Fibroblast of villous mesenchyme (primary cell): ENCODE data around the gene MAP3K2. TPM values are rescaled to one million over a fixed set of nuclear protein-coding genes. Genes with fewer than 3 reads are reported as not detected.

ENCODE experiments used
- DNase-seq: peaks from one replicate; pipeline ENCODE4 v3.0.0-alpha.2; 2010; ENCODE audit warnings: low read depth
- H3K4me3 ChIP-seq: 2 replicates; pipeline ENCODE4 v1.5.1; 2011; ENCODE audit warnings: low read depth, mild to moderate bottlenecking, low read length
- total RNA-seq: library from RNA; depleted of rRNA; stranded (reverse); fragments of >200 nt; gene quantifications from 2 replicates; pipeline ENCODE4 v1.2.3, GENCODE V29; 2012
- TF ChIP-seq, protein P1 (sequence below): IDR thresholded peaks from 2 replicates; pipeline ENCODE4 v1.5.1; 2012; ENCODE audit warnings: low read depth, mild to moderate bottlenecking, low read length; ENCODE audit not compliant: insufficient read depth

The MAP3K2 gene
- total RNA-seq, 1 donor: 38.4 TPM

DNA sequence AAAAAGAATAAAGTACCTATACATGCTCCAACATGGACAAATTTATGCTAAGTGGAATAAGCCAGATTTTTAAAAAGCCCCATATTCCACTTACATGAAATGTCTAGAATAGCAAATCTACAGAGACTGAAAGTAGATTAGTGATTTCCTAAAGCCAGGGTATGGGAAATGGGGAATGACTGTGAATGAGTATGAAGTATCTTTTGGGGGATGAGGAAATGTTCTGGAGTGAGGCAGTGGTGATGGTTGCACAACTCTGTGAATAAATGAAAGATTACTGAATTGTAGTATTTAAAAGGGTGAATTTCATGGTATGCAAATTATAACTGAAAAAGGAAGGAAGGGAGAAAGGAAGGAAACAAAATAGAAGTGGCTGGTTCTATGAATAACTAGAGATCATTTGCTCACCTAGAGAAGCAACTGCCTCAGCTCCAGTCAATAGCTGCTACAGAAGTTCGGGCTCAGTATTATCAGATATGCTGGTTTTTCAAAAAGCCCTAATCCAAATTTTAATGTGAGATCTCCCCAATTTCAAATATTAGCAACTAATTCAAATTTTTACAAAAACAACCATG is 39.3 kb downstream of the MAP3K2 start:
- TF ChIP-seq, protein P1, sequence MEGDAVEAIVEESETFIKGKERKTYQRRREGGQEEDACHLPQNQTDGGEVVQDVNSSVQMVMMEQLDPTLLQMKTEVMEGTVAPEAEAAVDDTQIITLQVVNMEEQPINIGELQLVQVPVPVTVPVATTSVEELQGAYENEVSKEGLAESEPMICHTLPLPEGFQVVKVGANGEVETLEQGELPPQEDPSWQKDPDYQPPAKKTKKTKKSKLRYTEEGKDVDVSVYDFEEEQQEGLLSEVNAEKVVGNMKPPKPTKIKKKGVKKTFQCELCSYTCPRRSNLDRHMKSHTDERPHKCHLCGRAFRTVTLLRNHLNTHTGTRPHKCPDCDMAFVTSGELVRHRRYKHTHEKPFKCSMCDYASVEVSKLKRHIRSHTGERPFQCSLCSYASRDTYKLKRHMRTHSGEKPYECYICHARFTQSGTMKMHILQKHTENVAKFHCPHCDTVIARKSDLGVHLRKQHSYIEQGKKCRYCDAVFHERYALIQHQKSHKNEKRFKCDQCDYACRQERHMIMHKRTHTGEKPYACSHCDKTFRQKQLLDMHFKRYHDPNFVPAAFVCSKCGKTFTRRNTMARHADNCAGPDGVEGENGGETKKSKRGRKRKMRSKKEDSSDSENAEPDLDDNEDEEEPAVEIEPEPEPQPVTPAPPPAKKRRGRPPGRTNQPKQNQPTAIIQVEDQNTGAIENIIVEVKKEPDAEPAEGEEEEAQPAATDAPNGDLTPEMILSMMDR: no peak
- no peak overlapping the region for H3K4me3 ChIP-seq
- peak; percentile 45 for DNase-seq

DNA sequence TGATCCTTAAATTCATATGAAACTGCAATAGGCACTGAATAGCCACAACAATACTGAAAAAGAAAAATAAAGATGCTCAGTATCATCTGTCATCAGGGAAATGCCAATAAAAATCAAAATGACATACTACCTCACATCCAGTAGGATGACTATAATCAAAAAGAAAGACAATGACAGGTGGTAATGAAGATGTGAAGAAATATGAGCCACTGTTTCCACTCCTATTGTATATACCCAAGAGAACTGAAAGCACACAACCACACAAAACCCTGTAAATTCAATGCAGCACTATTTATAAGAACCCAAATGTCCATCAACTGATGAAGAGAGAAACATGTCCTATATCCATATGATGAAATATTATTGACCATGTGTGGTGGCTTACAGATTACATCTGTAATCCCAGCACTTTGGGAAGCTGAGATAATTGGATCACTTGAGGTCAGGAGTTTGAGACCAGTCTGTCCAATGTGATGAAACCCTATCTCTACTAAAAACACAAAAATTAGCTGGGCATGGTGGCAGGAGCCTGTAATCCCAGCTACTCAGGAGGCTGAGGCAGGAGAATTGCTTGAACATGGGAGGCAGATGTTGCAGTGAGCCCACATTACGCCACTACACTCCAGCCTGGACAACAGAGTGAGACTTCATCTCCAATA is 39.9 kb downstream of the MAP3K2 start:
- TF ChIP-seq, protein P1: no peak
- DNase-seq: peak; percentile 8
- H3K4me3 ChIP-seq: no peak overlapping the region

DNA sequence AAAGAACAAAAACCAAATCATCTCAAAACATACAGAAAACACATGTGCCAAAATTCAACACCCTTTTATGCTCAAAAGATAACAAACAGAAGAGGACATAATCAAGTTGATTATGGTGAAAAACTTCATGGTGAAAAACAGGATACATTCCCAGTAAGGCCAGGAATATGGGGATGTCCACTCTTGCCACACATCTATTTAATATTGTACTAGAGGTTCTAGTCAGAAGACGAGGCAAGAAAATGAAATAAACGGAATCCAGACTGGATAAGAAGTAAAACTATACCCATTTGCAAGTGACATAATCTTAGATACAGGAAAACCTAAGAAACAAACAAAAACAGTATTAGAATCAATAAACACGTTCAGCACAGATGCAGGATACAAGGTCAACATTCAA is 40.8 kb downstream of the MAP3K2 start:
- TF ChIP-seq, protein P1: no peak
- DNase-seq: no peak
- no peak overlapping the region for H3K4me3 ChIP-seq

DNA sequence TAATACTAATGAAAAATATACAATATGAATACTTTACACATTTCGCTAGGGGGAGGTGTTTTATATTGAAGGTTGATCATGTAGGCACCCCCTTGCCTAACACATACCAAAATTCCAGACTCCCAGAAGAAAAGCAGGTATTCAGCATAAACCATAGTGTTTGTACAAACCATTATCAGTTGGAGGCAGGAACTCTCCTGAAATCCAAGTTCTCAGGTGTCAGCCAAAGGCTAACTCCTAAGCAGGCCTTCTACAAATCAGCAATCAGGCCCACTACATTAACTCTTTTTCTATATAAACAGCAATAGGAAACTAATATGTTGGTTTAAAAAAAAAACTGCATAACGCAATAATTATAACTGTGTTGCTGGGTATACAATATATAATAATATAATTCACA is 44.5 kb downstream of the MAP3K2 start:
- TF ChIP-seq, protein P1: no peak
- DNase-seq: no peak
- H3K4me3 ChIP-seq: no peak overlapping the region

DNA sequence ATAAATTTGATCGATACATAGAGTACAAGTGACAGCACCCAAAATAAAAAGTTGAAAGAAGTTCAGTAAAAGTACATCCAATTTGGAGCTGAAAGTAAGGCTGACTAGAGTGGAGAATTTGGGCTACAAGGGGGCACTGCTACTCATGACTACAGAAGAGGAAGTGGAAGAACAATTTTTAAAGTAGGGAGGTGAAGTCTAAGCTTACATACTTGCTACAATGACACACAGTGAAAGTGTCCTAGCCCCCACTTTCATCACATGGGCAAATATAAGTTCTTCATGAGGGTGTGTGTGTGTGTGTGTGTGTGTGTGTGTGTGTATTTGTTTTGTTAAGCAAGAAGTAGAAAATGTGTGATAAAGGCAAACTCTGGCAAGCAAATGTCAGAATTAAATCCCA is 45.7 kb downstream of the MAP3K2 start:
- H3K4me3 ChIP-seq: no peak overlapping the region
- TF ChIP-seq, protein P1: no peak
- DNase-seq: no peak

DNA sequence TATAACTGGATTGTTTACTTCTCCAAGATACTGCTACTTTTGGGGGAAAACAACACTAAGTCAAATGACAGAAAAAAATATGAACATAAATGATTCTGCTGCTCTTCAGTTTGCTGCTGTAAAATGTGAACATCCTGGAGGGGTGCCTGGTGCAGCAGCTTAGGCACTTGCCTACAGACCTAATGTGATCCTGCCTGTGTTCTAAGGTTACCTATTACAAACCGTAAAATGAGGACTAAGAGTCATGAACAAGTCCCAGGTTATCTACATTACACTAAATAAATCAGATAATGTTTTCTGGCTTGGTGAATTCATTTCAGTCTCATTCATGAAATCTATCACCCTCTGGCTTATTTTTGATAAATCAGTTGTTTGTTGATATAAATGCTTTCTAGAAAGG is 55.4 kb downstream of the MAP3K2 start:
- TF ChIP-seq, protein P1: no peak
- DNase-seq: no peak
- no peak overlapping the region for H3K4me3 ChIP-seq

DNA sequence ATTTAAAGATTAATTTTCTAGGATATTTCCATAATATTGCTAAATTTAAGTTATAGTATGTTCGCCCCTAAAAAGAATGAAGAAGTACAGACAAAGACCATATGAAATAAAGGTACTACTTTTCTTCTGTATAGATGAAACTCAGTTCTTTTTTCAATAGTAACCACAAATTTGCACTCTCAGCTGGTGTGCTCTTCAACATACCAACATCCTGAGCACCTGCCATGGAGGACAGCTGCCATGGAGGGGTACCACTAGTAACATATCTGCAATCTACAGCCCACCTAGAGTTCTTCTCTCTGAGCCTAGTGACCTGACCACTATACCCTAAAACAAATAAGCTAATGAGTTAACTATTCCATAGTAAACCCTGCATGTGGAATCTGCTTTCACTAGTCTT is 57.0 kb downstream of the MAP3K2 start:
- no peak overlapping the region for H3K4me3 ChIP-seq
- TF ChIP-seq, protein P1: no peak
- DNase-seq: no peak
